Activated CD4-positive, CD25-positive, alpha-beta regulatory T cell treated with anti-CD3 and anti-CD28 coated beads, Interleukin-2, amount 50 U/mL, for 16 hours (primary cell): Measurements from ENCODE around the gene ARL5B.
"Not testable (repeated sequence)": the region's sequence is repeated elsewhere in the genome, so short reads cannot be mapped to it uniquely, and the experiment has no call there.

Experiments
- DNase-seq: peaks from one replicate; pipeline ENCODE4 v3.0.0-alpha.2; 2020; ENCODE audit warnings: low read depth, low spot score

ARL5B gene, protein sequence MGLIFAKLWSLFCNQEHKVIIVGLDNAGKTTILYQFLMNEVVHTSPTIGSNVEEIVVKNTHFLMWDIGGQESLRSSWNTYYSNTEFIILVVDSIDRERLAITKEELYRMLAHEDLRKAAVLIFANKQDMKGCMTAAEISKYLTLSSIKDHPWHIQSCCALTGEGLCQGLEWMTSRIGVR

DNA sequence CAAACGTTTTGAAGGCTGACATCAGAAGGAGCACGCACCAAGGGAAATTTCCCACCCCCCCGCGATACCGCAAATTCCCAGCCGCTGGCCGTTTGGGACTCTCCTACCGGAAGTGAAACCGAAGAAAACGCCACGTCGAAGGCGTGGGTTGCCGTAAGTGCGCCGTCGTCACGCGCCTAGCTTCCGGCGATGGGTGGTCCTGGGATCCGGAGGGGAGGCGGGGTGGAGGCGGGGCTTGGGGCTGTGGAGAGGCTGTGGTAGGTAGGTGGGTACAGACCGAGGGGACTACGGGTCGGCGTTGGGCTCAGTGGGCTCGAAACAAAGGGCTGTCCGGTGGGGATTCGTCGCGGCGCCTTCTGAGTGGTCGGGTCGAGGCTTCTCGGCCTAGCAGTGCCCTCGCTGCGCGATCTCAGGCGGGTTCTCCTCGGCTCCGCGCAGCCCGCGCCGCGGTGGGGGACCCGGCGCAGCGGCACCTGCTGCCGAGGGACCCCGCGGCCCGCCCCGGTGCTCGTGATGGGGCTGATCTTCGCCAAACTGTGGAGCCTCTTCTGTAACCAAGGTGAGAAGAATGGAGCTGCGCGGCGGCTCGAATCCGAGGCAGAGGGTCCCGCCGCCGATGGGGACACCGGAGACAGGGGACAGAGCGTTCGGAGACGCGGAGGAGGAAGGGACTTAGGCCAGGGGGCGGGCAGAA is at the start of gene ARL5B:
TSS of gene ARL5B (plus strand) at position 307 of the 694 bp plus-strand sequence. CDS start at position 514, 207 bp downstream.
- peak; percentile 94 for DNase-seq

DNA sequence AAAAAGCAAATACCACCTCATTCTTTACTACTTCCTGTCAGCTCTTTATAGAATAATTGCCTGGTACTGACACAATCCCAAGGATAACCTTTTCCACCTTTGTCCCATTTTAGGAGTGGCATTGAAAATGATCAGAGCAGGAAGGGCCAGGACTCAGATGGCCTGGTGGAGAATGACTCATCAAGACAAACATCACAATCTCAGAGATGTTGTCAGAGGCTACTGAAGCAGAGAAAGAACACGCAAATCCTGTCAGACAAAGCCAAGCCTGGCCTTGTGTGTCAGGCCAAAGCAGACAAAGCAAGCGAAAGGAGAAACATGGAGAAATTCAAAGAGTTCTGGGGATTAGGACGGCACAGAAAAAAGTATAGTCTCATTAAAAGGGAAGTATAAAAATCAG is 48.7 kb upstream of the ARL5B start:
- DNase-seq, result no peak

DNA sequence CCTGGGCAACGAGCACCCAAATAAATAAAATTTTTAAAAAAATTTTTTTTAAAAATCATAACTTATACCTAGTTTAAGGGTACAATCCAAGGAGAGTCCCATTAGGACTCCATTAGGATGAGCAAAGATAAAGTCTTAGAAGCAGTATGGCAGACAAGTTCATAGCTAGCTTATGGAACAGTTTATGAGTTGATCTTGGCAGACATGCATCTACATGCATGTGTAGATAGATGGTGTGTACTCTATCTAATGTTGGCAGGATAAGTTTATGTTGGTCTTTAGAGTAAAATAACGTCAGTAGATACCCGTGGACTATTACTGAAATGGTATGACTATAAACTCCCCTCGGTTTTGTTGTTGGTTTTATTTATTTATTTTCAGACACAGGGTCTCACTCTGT is 48.1 kb upstream of the ARL5B start:
- no peak for DNase-seq

DNA sequence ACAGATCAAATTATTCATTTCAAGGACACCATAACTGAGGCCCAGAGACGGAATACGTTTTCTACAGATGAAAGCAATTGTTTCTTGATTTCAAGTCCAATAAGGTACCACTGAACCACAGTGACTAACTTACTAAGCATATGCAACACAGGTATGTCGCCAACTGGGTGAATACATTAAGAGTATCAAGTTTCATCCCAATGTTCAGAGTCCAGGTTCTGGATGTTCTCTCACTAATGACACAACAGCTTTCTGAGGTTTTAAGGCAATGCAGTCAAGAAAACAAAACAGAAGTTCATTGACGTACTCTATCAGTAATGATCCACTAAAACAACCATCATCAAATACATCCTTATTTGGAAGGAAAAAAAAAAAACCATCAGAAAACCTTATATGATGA is 43.6 kb upstream of the ARL5B start:
- no peak for DNase-seq

DNA sequence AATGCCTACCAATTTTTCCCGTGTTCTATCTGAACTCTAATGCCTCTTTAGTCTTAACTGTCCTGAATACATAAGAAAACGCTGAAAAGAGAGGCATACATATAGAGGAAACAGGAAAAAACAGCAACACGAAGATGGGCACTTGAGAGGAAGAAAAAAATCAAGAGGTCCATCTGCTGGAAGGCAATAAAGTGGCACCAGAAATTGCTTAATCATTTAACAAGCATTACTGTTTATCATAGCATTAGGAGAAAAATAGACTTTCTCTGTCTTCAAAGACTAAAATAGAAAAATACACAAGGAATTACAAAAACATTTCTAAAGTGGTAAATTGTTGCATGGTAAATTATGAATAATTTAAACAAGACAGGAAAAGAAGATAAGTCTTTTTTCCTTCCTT is 42.9 kb upstream of the ARL5B start:
- no peak for DNase-seq

DNA sequence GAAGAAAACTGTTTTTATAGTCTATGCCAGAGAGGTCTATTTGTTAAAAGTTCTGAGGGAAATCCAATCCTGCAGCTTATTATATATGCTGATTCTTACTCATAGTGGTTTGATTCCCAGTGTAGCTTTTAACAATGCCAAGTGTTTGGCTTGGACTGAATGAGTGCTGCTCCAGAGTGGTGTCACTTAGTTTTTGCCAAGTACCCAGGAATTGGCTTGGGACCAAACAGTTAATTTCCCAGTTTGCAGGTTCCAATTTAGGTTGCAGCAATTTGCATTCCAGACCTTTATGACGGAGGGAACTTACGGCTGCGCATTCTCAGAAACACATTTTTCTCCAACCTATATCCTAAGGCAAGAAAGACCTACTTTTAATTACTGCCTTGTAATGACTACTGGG is 40.2 kb upstream of the ARL5B start:
- DNase-seq, result no peak

DNA sequence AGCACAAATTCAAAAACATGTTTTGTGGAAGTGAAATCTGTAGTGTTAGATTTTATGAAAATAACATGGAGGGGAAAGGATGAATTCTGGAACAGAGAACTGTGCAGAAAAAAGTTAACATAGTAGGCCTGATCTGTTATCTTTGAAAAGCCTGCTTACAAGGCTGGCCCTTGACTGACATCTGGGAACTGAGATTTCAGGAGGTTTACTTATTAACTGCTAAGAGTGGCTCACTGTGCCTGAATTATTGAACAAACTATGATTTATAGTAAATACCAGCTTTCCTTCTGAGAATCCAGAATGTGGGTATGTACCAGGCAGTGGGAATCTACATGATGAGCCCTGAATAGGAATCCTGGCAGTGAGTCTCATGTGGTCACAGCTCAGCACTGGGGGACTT is 38.4 kb upstream of the ARL5B start:
- DNase-seq, result no peak

DNA sequence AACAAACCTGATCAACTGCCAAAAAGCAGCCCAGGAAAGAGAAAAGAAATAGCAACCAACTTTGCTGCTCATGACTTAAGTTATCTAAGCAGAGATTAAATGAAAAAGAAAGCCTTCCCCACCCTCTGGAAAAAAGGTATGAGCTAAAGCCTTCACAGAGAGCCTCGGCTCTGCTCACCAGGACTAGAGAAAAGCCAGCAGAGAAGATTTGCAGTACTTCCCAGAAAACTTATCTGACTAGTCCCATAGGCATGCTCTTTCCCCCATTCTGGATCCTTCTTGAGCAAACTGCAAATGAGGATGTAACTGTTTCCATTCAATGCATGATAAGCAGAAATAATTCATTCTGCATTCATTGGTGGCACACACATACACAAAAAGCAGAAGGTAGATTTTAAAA is 35.6 kb upstream of the ARL5B start:
- DNase-seq, result not testable (repeated sequence)

DNA sequence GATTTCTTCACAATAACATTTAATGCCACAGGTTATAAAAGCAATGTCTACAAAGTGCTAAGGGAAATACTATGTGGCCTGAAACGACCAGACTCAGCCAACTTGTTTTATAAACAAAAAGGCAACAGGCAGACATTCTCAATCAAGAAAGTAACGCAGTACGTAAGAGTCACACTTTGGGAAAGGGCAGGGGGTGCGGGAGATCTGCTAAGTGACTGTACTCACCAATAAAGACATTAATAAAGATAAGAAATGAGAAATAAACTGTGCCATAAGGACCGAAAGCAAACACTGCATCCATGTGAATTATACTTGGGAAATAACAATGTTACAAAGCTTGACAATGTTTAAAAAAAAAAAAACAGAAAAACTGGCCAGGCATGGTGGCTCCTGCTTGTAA is 33.3 kb upstream of the ARL5B start:
- DNase-seq, result no peak

DNA sequence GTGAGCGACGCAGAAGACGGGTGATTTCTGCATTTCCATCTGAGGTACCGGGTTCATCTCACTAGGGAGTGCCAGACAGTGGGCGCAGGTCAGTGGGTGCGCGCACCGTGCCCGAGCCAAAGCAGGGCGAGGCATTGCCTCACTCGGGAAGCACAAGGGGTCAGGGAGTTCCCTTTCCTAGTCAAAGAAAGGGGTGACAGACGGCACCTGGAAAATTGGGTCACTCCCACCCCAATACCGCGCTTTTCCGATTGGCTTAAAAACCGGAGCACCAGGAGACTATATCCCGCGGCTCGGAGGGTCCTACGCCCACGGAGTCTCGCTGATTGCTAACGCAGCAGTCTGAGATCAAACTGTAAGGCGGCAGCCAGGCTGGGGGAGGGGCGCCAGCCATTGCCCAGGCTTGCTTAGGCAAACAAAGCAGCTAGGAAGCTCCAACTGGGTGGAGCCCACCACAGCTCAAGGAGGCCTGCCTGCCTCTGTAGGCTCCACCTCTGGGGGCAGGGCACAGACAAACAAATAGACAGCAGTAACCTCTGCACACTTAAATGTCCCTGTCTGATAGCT is 31.7 kb upstream of the ARL5B start:
- peak; percentile 28 for DNase-seq

DNA sequence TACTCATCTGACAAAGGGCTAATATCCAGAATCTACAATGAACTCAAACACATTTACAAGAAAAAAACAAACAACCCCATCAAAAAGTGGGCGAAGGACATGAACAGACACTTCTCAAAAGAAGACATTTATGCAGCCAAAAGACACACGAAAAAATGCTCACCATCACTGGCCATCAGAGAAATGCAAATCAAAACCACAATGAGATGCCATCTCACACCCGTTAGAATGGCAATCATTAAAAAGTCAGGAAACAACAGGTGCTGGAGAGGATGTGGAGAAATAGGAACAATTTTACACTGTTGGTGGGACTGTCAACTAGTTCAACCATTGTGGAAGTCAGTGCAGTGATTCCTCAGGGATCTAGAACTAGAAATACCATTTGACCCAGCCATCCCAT is 26.7 kb upstream of the ARL5B start:
- DNase-seq, result not testable (repeated sequence)

DNA sequence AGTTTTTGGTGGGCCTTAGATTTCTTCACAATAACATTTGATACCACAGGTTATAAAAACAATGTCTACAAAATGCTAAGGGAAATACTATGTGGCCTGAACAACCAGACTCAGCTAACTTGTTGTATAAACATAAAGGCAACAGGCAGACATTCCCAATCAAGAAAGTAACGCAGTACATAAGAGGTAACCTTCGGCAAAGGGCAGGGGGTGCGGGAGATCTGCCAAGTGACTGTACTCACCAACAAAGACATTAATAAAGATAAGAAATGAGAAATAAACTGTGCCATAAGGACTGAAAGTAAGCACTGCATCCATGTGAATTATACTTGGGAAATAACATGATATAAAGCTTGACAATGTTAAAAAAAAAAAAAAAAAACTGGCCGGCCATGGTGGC is 23.2 kb upstream of the ARL5B start:
- DNase-seq, result no peak

DNA sequence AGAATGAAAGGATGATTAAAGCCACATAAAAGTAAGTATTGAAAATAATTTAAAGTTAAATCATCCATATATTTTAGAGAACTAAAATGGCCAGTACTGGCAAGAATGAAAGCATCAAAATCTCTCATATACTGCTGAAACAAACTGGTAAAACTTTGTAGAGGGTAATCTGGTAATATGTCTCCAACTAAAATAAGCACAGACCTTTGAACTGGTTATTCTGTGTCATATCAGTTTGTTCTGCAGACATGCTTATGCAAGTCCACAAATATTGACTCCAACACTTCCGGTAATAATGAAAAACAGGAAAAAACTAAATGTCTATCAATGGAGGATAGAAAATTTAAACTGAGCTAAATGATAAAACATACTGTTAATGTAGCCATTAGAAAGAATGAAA is 21.8 kb upstream of the ARL5B start:
- not testable (repeated sequence) for DNase-seq

DNA sequence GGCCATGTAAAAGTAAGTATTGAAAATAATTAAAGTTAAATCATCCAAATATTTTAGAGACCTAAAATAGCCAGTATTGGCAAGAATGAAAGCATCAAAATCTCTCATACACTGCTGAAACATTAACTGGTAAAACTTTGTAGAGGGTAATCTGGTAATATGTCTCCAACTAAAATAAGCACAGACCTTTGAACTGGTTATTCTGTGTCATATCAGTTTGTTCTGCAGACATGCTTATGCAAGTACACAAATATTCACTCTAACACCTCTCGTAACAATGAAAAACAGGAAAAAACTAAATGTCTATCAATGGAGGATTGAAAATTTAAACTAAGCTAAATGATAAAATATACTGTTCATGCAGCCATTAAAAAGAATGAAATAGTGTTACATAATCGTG is 19.5 kb upstream of the ARL5B start:
- DNase-seq, result not testable (repeated sequence)

DNA sequence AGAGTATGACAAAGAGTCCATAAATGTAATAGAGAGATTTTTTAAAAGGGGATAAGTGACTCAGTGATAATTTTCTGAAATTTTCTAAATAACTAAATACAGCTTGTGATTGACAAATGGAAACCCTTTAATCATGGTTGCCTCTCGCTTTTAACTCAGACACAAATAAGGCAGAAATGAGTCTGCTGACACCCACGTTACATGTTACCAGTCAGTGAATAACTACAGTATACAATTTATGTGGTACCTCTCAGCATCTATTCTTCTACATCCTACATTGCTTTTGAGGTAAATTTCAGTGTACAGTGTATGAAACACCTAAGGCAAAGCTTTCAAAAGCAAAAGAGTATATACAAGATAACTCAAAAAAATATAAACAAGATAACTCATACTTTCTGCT is 12.1 kb upstream of the ARL5B start:
- DNase-seq, result no peak

DNA sequence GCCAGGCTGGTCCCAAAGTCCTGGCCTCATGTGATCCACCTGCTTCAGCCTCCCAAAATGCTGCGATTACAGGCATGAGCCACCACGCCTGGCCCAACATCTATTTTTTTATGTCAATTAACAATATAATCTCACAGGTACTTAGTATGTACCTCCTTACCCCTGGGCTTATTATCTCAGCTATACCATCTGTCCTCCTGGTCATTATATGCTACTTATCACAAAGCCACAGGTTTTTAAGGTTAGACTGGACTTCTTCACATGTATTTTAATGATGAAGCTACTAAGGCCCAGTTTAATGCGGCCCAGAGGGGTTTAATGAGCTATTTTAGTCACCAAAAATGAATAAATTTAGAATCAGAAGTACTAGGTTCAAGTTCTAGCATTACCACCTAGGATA is 11.3 kb upstream of the ARL5B start:
- DNase-seq, result no peak

DNA sequence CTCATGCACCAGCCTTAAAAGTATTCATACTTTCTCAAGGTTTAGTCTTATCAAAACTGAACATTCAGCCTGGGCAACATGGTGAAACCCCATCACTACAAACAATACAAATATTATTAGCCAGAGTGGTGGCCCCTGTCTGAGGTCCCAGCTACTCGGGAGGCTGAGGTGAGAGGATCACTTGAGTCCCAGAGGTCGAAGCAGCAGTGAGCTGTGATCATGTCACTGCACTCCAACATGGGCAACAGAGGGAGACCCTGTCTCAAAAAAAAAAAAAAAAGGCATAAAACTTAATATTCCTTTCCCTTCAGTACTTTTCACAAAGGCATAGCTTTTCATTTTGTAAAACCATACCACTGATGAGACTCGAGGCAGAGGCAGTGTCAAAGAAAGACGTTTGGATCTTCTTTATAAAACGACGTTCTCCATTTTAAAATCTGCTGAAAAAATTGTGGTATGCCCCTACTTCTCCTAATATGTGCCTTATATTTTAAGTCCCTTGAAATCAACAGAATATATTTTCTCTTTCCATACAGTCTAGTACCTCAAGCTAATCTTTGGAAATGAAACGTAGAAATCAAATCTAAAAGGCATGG is 9.8 kb upstream of the ARL5B start:
- DNase-seq, result no peak

DNA sequence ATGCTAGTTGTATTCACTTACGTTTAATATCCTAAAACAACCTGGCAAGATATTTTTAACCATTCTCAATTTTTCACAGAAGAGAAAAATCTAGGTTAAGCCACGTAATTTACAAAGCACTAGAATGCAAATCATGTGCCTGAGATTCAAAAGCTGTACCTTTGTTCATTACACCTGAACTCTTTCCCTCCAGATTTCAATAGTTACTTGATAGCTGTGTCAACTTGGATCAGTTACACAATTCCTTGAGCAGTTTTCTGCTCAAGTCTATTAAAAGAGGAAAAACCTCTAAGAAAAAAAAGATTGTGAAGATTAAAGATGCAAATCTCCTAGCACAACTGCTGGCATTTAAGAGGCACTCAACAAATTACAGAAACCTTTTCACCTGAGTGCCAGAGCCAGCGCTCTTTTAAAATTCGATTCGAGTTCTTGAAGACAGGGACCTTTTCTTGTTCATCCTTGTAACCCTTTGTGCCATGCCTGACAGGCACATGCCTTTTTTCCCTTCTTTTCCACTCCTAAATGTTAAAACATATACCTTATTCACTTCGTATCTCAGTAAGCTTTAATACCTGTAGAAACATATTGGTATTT is 8.7 kb upstream of the ARL5B start:
- DNase-seq, result no peak

DNA sequence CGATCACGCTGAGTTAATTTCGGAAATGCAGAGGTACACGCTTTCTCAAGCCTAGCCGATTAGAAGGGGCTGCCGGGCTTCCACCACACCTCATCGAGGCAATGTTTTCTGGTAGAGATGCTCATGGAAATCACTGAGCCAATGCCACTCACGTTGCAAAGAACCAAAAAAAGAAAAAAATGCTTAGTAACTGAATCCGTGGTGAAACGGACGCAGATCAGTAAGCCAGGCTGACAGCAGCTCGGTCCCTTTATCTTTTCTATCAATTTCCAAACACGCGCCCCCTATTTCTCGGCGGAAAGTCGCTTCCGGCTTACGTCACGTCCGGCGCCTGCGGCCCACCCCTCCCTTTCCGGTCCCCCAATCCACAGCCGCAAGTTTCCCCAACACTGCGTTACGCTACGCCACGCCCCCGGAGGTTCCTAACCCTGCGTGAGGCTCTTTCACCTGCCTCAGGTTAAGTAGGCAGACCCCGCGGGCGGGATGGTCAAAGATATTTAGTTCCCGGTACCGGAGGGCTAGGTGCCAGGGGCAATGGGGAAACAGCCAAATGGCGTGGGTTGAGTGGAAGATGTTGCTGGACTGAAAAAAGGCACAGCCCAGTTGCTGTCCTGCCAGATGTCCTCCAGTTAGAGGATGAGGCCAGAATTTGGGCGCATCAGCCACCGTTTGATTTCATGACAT is 7.8 kb upstream of the ARL5B start, which contains the start of gene NSUN6:
TSS of gene NSUN6 (minus strand) at position 264 of the 684 bp plus-strand sequence. CDS start 384 bp downstream, outside the sequence.
- peak; percentile 90 for DNase-seq

DNA sequence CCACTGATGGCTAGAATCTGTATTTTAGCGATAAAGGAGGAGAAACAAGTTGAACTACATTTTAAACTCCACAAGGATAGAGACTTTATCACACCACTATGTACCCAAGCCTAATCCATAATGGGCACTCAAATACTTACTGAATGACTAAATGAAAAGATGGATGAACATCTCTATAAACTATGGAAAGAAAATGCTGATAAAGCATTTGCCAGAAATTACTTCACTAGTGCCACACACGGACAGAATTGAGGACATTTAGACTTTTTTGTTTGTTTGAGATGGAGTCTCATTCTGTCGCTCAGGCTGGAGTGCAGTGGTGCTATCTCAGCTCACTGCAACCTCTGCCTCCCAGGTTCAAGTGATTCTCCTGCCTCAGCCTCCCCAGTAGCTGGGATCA is 6.1 kb upstream of the ARL5B start:
- no peak for DNase-seq

DNA sequence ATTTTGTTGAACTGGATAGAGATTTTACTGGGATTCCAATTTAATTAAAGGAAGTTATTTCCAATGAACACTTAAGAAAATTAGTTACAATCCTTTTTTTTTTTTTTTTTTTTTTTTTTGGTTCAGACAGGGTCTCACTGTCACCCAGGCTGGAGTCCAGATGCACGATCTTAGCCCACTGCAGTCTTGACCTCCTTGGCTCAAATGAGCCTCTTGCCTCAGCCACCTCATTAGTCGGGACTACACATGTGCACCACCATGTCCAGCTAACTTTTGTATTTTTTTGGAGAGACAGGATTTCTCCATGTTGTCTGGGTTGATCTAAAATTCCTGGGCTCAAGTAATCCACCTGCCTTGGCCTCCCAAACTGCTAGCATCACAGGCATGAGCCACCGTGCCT is 2.5 kb upstream of the ARL5B start:
- DNase-seq, result no peak
